AG04449 (cell line): ENCODE data around the gene FREM2.

Experiments
- CTCF ChIA-PET: fragments of 350-600 bp; formaldehyde crosslinking; extraction: SDS; loops from one replicate; lab custom pipeline; 2021; ENCODE audit warnings: antibody characterized with exemption; lab: Yijun Ruan, JAX
- POLR2A ChIA-PET: fragments of 400-600, 350-600 bp; formaldehyde crosslinking; extraction: SDS; loops from one replicate; lab custom pipeline; 2020; ENCODE audit warnings: antibody characterized with exemption, inconsistent platforms; lab: Yijun Ruan, JAX
- DNase-seq: peaks from one replicate; pipeline ENCODE4 v3.0.0-alpha.2; 2010; ENCODE audit warnings: low read depth, low spot score
- H3K4me3 ChIP-seq: 2 replicates; pipeline ENCODE4 v1.5.1; 2011; ENCODE audit warnings: low read depth, mild to moderate bottlenecking, control low read depth, low read length
- TF ChIP-seq, protein P1 (sequence below): IDR thresholded peaks from one replicate; pipeline ENCODE4 v1.5.1; 2011; ENCODE audit warnings: mild to moderate bottlenecking, moderate library complexity, low read length, control low read depth, inconsistent platforms; ENCODE audit not compliant: insufficient read depth; ENCODE audit errors: missing control alignments

Gene FREM2

DNA sequence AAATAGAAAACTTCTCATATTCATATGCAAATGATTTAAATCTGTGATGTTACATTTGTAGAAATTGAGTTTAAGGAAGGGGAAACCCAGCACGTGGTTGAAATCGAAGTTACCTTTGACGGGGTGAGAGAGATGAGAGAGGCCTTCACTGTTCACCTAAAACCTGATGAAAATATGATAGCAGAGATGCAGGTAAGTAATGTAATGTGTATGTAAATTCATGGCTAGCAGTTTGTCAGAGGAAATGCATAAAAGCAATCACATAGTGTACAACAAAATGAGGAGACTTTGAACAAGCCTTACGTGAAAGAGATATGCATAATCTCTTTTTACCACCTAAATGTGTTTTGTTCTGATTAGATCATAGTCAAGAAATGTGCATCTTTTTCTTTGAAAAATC, 169.2 kb downstream of the FREM2 start:
- DNase-seq = no peak
- no peak overlapping the region for H3K4me3 ChIP-seq
- POLR2A ChIA-PET = no interaction called here
- TF ChIP-seq, protein P1, sequence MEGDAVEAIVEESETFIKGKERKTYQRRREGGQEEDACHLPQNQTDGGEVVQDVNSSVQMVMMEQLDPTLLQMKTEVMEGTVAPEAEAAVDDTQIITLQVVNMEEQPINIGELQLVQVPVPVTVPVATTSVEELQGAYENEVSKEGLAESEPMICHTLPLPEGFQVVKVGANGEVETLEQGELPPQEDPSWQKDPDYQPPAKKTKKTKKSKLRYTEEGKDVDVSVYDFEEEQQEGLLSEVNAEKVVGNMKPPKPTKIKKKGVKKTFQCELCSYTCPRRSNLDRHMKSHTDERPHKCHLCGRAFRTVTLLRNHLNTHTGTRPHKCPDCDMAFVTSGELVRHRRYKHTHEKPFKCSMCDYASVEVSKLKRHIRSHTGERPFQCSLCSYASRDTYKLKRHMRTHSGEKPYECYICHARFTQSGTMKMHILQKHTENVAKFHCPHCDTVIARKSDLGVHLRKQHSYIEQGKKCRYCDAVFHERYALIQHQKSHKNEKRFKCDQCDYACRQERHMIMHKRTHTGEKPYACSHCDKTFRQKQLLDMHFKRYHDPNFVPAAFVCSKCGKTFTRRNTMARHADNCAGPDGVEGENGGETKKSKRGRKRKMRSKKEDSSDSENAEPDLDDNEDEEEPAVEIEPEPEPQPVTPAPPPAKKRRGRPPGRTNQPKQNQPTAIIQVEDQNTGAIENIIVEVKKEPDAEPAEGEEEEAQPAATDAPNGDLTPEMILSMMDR = no peak
- CTCF ChIA-PET = no interaction called here

DNA sequence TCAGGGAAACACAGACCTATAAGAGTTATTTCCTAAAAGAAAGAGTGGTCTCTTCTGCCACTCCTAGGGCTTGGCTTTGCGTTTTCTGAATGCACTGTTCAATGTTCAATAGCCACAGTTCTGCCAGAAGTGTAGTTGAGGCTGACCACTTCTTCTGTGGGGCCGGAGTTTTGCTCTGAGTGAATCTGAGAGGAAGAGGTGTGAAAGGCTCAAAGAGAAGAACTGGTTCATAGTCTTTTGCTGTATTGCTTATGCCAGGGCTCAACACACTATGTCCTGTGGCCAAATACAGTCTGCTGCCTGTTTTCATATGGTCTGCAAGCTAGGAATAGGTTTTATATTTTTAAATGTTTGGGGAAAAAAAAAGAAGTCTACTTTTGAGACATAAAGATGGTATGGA, 175.6 kb downstream of the FREM2 start:
- TF ChIP-seq, protein P1 = no peak
- no peak for DNase-seq
- ChIA-PET POLR2A (no interaction called here), CTCF (no interaction called here)
- no peak overlapping the region for H3K4me3 ChIP-seq

DNA sequence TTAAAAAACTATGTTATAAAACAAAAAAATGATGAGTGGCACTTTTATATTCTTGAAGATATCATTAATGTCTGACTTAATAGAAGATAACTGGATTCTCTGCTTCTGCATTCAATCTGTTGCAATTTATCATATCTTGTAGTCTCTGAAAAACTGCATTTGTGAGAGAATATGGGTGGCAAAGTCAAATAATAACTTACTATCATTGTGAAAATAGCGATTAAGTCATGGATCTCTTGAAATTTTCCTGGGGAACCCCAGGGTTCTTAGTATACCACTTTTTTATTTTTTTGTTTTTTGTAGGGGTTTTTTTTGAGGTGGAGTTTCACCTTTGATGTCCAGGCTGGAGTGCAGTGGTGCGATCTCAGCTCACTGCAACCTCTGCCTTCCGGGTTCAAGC, 176.7 kb downstream of the FREM2 start:
- TF ChIP-seq, protein P1 = no peak
- no peak overlapping the region for H3K4me3 ChIP-seq
- ChIA-PET POLR2A (no interaction called here), CTCF (no interaction called here)
- DNase-seq = no peak

DNA sequence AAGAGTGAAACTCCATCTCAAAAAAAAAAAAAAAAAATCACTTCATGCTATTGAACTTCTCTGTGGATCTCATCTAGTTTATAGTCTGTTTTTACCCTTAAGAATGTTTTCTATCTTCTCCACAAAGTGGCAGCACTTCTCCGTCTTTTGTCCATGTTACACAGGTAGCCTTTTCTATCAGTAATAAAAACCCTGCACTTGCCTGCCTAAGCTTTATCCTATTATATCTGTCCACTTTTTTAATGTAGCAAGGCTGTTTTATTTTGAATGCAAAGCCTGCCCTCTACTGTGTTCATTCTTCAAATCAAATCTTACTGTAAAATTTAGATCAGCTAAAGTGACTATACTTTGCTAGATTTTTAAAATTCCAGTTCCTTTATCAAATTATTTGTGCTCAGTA, 179.8 kb downstream of the FREM2 start:
- DNase-seq = no peak
- ChIA-PET CTCF (interaction anchor here (0.6 kb wide), 1 partner anchor 120 kb away, joined by 4 read pairs; no protein-coding TSS in a partner anchor), POLR2A (no interaction called here)
- TF ChIP-seq, protein P1 = no peak
- H3K4me3 ChIP-seq = no peak overlapping the region

DNA sequence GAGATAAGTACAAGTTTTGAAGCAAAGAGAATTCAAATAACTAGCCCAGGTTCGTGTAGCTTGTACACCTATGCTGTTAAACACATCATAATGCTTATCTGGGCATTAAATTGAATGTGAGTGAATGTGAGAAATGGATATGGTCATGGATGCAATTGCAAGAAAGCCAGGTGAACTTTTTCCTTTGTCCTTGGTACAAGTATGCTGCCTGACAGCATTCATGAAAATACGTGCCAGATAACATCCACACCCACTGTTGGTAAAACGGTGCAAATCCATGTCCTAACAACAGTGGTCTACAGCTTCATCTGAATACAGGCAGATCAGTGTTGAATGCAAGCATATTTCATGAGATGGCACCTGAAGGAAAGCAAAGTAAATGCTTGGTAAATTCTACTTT, 181.5 kb downstream of the FREM2 start:
- ChIA-PET CTCF (no interaction called here), POLR2A (no interaction called here)
- TF ChIP-seq, protein P1 = no peak
- no peak overlapping the region for H3K4me3 ChIP-seq
- no peak for DNase-seq

DNA sequence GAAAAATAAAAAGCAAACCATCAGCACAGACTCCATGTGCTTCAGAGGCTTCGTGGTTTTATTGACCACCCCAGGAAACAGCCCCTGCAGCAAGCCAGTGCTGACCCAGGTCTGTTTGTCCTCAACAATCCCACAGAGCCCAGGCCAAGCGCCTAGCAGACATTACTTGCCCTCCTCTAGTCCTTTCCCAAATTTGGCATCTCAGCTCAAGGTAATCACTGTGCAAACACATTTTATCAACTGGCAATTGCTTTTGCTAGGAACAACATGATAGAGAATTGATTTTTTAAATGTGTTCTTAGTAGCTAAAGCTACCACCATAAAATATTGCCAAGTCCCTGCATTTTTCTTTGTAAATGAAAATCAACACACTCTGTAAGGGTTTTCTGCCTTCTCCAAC, 182.0 kb downstream of the FREM2 start:
- TF ChIP-seq, protein P1 = no peak
- ChIA-PET POLR2A (no interaction called here), CTCF (no interaction called here)
- DNase-seq = no peak
- H3K4me3 ChIP-seq = no peak overlapping the region
